Transverse colon (tissue), 4 donors: ENCODE data around the gene MYO16. TPM values are rescaled to one million over a fixed set of nuclear protein-coding genes. Genes with fewer than 3 reads are reported as not detected.

ENCODE experiments used
- DNase-seq: peaks from one replicate; pipeline ENCODE4 v3.0.0-alpha.2; 2019
- H3K27ac ChIP-seq, 4 donors: fragments of 200-600 bp; sonication (generic); 2 replicates each; pipeline ENCODE4 v1.5.1; 2016 to 2018; ENCODE audit warnings: inconsistent platforms in 4 of 4
- H3K27me3 ChIP-seq: fragments of 200-600 bp; sonication (generic); 2 replicates; pipeline ENCODE4 v1.5.1; 2017; ENCODE audit warnings: inconsistent platforms
- H3K36me3 ChIP-seq, 4 donors: fragments of 200-600 bp; sonication (generic); 2 replicates each; pipeline ENCODE4 v1.5.1; 2017 to 2019; ENCODE audit warnings: inconsistent platforms in 4 of 4
- H3K4me1 ChIP-seq, 4 donors: fragments of 200-600 bp; sonication (generic); 2 replicates each; pipeline ENCODE4 v1.5.1; 2017 to 2020; ENCODE audit warnings: inconsistent platforms in 4 of 4
- H3K4me3 ChIP-seq, 4 donors: fragments of 200-600 bp; sonication (generic); 1 replicate in 1 of 4; 2 replicates in 3 of 4; pipeline versions ENCODE4 v1.5.1 to v1.6.1; 2017 to 2019; ENCODE audit warnings: inconsistent platforms in 4 of 4
- H3K9me3 ChIP-seq, 2 donors: fragments of 200-600 bp; sonication (generic); 2 replicates each; pipeline ENCODE4 v1.5.1; 2017 to 2019; ENCODE audit warnings: inconsistent platforms in 2 of 2
- EP300 ChIP-seq: sonication (generic); formaldehyde crosslinking; IDR thresholded peaks from one replicate; pipeline ENCODE4 v1.6.1; 2017; ENCODE audit warnings: antibody characterized with exemption, low read depth
- POLR2A ChIP-seq: fragments of 450-650 bp; IDR thresholded peaks from one replicate; pipeline ENCODE4 v1.6.1; 2016; ENCODE audit warnings: antibody characterized with exemption, mild to moderate bottlenecking, moderate library complexity
- POLR2AphosphoS5 ChIP-seq, 3 donors: sonication (generic); formaldehyde crosslinking; IDR thresholded peaks; one replicate each; pipeline ENCODE4 v1.6.1; 2016; ENCODE audit warnings: antibody characterized with exemption in 3 of 3
- WGBS, 2 donors: methylation state at CpG; one replicate each; pipeline ENCODE4 v1.1.5; 2018; ENCODE audit warnings: low coverage in 1 of 2; 5-methylcytosine and 5-hydroxymethylcytosine counted together
- in situ Hi-C, 4 donors: fragments of 200-750 bp; cut with MboI; loops; one replicate each; pipeline versions ENCODE4 v1.15.0 to v1.15.1; 2017; ENCODE audit warnings: low sequenced_read_pairs in 3 of 4, low pct_ligation_motif_present in 1 of 4, low pct_unique_long_range_greater_than_20kb in 1 of 4
- intact Hi-C: fragments of 100-400 bp; cut with DNase I; formaldehyde crosslinking; loops from one replicate; pipeline ENCODE4 v1.15.1; 2023; ENCODE audit warnings: low total_unique reads
- total RNA-seq, 4 donors: library from RNA; depleted of rRNA; stranded (reverse); fragments of >200 nt; gene quantifications; one replicate each; pipeline ENCODE4 v1.1.0, GENCODE V29; 2016
- TF ChIP-seq, protein P1 (sequence below), 5 experiments: fragments of 200-600 bp in 3 of 5; fragments of 450-650 bp in 2 of 5; sonication (generic) in 3 of 5; IDR thresholded peaks; 1 replicate in 2 of 5; 2 replicates in 3 of 5; pipeline ENCODE4 v1.5.1; 2016 to 2017; ENCODE audit warnings: antibody characterized with exemption in 5 of 5, inconsistent platforms in 3 of 5, mild to moderate bottlenecking in 2 of 5, moderate library complexity in 1 of 5

The MYO16 gene
- total RNA-seq, 4 donors from 2014 or later: under 0.01 to 3.4 TPM; not detected in 2

DNA sequence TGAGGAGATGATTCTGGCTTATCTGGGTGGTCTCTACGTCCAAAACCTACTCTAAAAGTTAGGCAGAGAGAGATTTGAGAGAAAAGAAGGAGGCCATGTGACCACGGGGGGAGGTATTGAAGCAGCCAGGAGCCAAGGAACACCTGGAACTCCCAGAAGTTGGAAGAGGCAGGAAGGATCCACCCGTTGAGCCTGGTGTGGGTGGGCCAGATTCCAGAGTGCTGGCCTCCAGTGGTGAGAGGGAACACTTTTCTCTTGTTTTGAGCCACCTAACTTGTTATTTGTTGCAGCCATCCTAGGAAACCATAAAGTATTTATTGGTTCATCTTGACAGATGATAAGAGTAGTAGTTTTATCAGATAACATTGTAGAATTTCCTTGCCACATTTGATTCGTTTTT is 396.9 kb downstream of the MYO16 start:
- no peaks in the 10 kb centered on the region for H3K4me1 ChIP-seq
- no peak overlapping the region for H3K27ac ChIP-seq
- WGBS, 2 donors: 43 to 56% methylated on average over 4 of the region's 4 CpGs
- no peaks in the 10 kb centered on the region for H3K27me3 ChIP-seq
- intact Hi-C loops: no loop called here
- no peak for DNase-seq
- in situ Hi-C loops: no loop called here
- TF ChIP-seq, protein P1, sequence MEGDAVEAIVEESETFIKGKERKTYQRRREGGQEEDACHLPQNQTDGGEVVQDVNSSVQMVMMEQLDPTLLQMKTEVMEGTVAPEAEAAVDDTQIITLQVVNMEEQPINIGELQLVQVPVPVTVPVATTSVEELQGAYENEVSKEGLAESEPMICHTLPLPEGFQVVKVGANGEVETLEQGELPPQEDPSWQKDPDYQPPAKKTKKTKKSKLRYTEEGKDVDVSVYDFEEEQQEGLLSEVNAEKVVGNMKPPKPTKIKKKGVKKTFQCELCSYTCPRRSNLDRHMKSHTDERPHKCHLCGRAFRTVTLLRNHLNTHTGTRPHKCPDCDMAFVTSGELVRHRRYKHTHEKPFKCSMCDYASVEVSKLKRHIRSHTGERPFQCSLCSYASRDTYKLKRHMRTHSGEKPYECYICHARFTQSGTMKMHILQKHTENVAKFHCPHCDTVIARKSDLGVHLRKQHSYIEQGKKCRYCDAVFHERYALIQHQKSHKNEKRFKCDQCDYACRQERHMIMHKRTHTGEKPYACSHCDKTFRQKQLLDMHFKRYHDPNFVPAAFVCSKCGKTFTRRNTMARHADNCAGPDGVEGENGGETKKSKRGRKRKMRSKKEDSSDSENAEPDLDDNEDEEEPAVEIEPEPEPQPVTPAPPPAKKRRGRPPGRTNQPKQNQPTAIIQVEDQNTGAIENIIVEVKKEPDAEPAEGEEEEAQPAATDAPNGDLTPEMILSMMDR (IDR thresholded peaks at IDR 0.05): no peak
- TF ChIP-seq POLR2AphosphoS5 (IDR thresholded peaks at IDR 0.05): no peak
- TF ChIP-seq POLR2A: no peak
- TF ChIP-seq EP300: no peak
- no peak overlapping the region for H3K4me3 ChIP-seq
- H3K36me3 ChIP-seq: no peaks in the 10 kb centered on the region
- no peaks in the 10 kb centered on the region for H3K9me3 ChIP-seq

DNA sequence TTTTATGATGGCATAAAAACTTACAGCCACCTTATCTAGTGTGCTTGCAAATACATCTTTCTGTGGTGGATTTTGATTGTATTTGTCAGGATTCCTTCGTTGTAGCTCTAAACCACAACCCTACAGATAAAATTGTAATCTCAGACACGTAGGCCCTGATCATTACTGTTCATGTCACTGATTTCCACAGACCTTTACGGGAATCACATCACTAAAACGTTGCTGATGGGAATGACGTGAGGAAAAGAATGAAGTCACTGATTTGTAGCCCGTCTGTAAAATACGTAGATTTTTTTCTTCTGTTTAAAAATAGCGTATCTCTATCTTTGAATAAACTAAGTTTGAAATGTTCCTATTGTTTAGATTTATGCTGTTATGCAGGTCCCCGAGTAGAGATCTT is 399.2 kb downstream of the MYO16 start:
- H3K27me3 ChIP-seq: no peaks in the 10 kb centered on the region
- H3K36me3 ChIP-seq: no peaks in the 10 kb centered on the region
- no peak overlapping the region for H3K4me3 ChIP-seq
- H3K4me1 ChIP-seq: no peaks in the 10 kb centered on the region
- no peak overlapping the region for H3K27ac ChIP-seq
- TF ChIP-seq POLR2AphosphoS5 (IDR thresholded peaks at IDR 0.05): no peak
- TF ChIP-seq, protein P1 (IDR thresholded peaks at IDR 0.05): no peak
- no peak for TF ChIP-seq EP300
- no peak for TF ChIP-seq POLR2A
- DNase-seq: no peak
- WGBS, 2 donors: 75 to 77% methylated on average over 8 to 9 of the region's 9 CpGs
- no peaks in the 10 kb centered on the region for H3K9me3 ChIP-seq
- in situ Hi-C loops: no loop called here
- intact Hi-C loops: no loop called here

DNA sequence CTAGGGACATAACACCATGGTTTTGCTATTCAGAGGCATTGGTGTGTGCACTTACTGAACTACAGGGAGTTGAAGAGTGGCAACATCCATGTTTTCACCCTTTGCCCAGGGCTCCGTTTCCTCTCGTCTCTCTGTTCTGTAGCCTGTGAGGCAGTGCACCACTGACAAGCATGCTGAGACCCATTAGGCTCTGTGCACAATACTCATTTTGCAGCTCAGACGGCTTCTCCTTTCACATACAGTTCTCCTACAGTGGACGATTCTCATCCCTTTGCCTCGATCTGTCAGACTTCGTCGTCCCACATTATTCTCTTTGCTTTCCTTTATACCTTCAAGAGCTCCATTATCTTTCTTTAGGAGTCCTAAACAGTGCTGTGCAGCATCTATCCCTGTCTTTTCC is 403.7 kb downstream of the MYO16 start:
- 85 to 86% methylated on average over 7 of the region's 7 CpGs for WGBS, 2 donors
- Histone ChIP-seq H3K4me3 (no peak overlapping the region), H3K9me3 (no peaks in the 10 kb centered on the region), H3K4me1 (no peaks in the 10 kb centered on the region), H3K36me3 (no peaks in the 10 kb centered on the region), H3K27me3 (no peaks in the 10 kb centered on the region), H3K27ac (no peak overlapping the region)
- intact Hi-C loops: no loop called here
- TF ChIP-seq POLR2AphosphoS5 (IDR thresholded peaks at IDR 0.05) (no peak), EP300 (no peak), POLR2A (no peak)
- TF ChIP-seq, protein P1 (IDR thresholded peaks at IDR 0.05): no peak
- in situ Hi-C loops: no loop called here
- no peak for DNase-seq

DNA sequence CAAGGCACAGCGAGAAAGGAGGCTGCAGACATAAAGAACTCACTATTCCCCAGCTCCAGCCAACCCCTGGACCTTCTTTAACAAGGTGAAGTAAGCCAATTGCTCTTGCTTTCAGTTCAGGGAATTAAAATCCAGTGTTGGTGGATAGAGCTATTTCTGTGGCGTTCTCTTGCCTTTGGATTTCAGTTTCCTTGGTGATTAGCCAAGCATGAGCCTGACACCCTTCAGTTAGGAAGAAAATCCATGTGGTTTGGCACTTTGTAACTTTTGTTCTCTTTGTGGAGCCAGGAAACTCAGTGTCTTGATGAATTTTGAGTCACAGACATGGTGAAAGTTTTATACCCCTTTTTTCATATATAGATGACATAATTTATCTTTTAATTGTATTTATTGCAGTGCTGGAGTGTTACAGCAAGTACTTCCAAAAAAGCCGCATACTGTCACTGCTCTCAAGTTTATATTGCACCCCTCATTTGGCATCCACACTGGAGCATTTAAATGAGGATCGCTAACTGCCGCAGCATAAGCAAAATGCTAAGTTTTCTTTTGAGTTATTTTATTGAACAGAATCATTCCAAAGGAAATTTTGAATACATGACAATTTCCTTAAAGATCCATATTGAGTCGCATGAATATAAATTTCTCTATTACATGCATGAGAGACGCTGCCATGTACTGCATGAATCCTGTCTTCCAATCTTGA is 406.8 kb downstream of the MYO16 start:
- H3K27ac ChIP-seq: no peak overlapping the region
- no peaks in the 10 kb centered on the region for H3K27me3 ChIP-seq
- no peaks in the 10 kb centered on the region for H3K36me3 ChIP-seq
- TF ChIP-seq POLR2A: no peak
- no peak for TF ChIP-seq EP300
- TF ChIP-seq, protein P1 (IDR thresholded peaks at IDR 0.05): no peak
- no peak for TF ChIP-seq POLR2AphosphoS5 (IDR thresholded peaks at IDR 0.05)
- no peak overlapping the region for H3K4me3 ChIP-seq
- in situ Hi-C loops: no loop called here
- WGBS, 2 donors: 70 to 85% methylated on average over 6 to 7 of the region's 7 CpGs
- no peaks in the 10 kb centered on the region for H3K9me3 ChIP-seq
- DNase-seq: no peak
- intact Hi-C loops: no loop called here
- H3K4me1 ChIP-seq: no peaks in the 10 kb centered on the region
